Thymus (tissue), 11 donors: ENCODE results near the gene ERMARD. TPM values are rescaled to one million over a fixed set of nuclear protein-coding genes. Genes with fewer than 3 reads are reported as not detected.

Experiments used
- DNase-seq, 9 donors: peaks; one replicate each; pipeline ENCODE4 v3.0.0-alpha.2; 2013; ENCODE audit warnings: low spot score in 9 of 9, low read depth in 6 of 9, missing footprints in 1 of 9
- H3K27ac ChIP-seq, 2 donors: one replicate each; pipeline ENCODE4 v1.5.1; 2013; ENCODE audit warnings: control low read depth in 1 of 2, low read depth in 1 of 2, low read length in 1 of 2, mild to moderate bottlenecking in 1 of 2, moderate library complexity in 1 of 2
- H3K27me3 ChIP-seq, 2 donors: one replicate each; pipeline ENCODE4 v1.5.1; 2013; ENCODE audit warnings: low read length in 1 of 2; ENCODE audit not compliant: control insufficient read depth in 2 of 2, insufficient read depth in 1 of 2
- H3K36me3 ChIP-seq, 2 donors: one replicate each; pipeline ENCODE4 v1.5.1; 2013; ENCODE audit warnings: low read length in 1 of 2, mild to moderate bottlenecking in 1 of 2, moderate library complexity in 1 of 2; ENCODE audit not compliant: control insufficient read depth in 2 of 2, insufficient read depth in 2 of 2
- H3K4me1 ChIP-seq, 2 donors: one replicate each; pipeline ENCODE4 v1.5.1; 2013; ENCODE audit warnings: low read length in 2 of 2; ENCODE audit not compliant: control insufficient read depth in 2 of 2, insufficient read depth in 2 of 2
- H3K4me3 ChIP-seq, 2 donors: one replicate each; pipeline ENCODE4 v1.5.1; 2013; ENCODE audit warnings: low read length in 2 of 2, control low read depth in 1 of 2, mild to moderate bottlenecking in 1 of 2
- H3K9me3 ChIP-seq, 2 donors: one replicate each; pipeline ENCODE4 v1.5.1; 2013; ENCODE audit warnings: low read length in 1 of 2, mild to moderate bottlenecking in 1 of 2; ENCODE audit not compliant: control insufficient read depth in 2 of 2, insufficient read depth in 1 of 2
- WGBS: extraction: QIAGEN DNeasy Blood & Tissue Kit; methylation state at CpG from one replicate; pipeline ENCODE4 v1.1.7; 2013; 5-methylcytosine and 5-hydroxymethylcytosine counted together
- polyA plus RNA-seq: library from polyadenylated mRNA; stranded (reverse); fragments of 200-250 nt; gene quantifications from one replicate; pipeline ENCODE4 v1.2.3, GENCODE V29; 2013
- total RNA-seq: library from RNA; stranded (reverse); fragments of 120-200 nt; gene quantifications from one replicate; pipeline ENCODE4 v1.2.4, GENCODE V29; 2013
- donor health status: healthy.

Gene ERMARD
- total and polyA plus RNA-seq, 2 donors = 25.4 to 104 TPM

DNA sequence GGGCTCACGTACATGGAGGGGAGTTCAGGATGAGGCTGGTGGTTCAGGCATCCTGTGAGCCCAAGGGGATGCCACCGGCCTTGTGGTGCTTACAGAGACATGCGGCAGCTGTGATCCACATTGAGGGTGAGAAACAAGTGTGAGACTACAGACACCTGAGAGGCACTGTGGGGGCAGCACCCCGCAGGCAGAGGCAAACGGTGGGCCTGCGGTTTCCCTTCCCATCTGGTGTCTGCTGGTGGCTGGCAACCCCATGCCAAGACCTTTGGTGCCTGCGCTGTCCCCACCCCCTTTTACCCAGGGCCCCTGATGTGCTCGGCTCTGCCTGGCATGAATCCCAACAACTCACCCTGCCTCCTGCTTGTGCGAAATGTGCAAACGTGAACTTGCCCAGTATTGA is 42.0 kb downstream of the ERMARD start:
- Histone ChIP-seq H3K27ac (no peak overlapping the region), H3K4me3 (no peak overlapping the region), H3K36me3 (no peaks in the 10 kb centered on the region), H3K9me3 (peaks cover 0 to 14% of the 10 kb centered on the region in 2 donors), H3K27me3 (peaks cover 11 to 67% of the 10 kb centered on the region in 2 donors), H3K4me1 (peaks cover 10 to 24% of the 10 kb centered on the region in 2 donors)
- DNase-seq = peak in 2 of 9 donors; percentile 19 to 31
- 73% methylated on average over 10 of the region's 10 CpGs for WGBS

GRCh38 chr6:169794317-169795055 is 43.1 kb downstream of the ERMARD start:
- H3K4me3 ChIP-seq = no peak overlapping the region
- no peak overlapping the region for H3K27ac ChIP-seq
- WGBS = 78% methylated on average over 13 of the region's 13 CpGs
- no peak for DNase-seq
- no peaks in the 10 kb centered on the region for H3K36me3 ChIP-seq
- peaks cover 10 to 23% of the 10 kb centered on the region in 2 donors for H3K4me1 ChIP-seq
- peaks cover 6 to 70% of the 10 kb centered on the region in 2 donors for H3K27me3 ChIP-seq
- peaks cover 0 to 14% of the 10 kb centered on the region in 2 donors for H3K9me3 ChIP-seq

GRCh38 chr6:169795196-169795595 is 43.8 kb downstream of the ERMARD start:
- peaks cover 6 to 69% of the 10 kb centered on the region in 2 donors for H3K27me3 ChIP-seq

DNA sequence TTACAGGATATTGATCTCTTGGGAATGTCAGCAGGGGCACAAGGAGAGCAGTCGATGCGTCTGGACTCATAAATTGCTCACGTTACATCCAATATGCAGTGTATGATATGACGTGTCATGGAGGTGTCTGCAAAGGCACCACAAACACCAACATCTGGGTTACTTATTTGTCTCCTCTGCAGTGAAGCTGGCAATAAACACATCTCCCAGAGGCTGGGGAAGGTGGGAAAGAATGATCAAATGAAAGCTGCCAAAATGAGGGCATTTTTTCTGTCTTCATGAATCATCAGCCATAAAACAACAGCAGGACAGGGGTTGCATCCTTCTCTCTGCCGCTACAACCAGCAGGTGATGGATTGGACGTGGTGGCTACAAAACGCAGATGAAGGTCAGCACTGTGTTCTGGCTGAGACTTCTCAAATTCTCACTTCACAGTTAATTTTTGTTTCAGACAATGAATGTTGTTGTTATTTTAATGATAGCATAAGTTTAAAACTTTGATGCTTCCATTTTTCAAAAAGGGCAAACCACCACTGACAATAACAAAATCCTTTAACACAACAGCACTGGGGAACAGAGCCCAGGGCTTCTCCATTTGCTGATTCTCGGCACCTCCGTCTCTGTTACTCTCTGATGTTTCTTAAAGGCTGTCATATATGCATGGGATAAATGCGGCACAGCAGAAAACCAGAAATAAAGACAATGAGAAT is 47.5 kb downstream of the ERMARD start:
- Histone ChIP-seq H3K4me3 (no peak overlapping the region), H3K27me3 (peaks cover 5 to 64% of the 10 kb centered on the region in 2 donors), H3K9me3 (peaks cover 0 to 4% of the 10 kb centered on the region in 2 donors), H3K4me1 (peaks cover 5 to 8% of the 10 kb centered on the region in 2 donors), H3K36me3 (no peaks in the 10 kb centered on the region), H3K27ac (no peak overlapping the region)
- DNase-seq = no peak
- 93% methylated on average over 10 of the region's 10 CpGs for WGBS

More at GRCh38 chr6:169795196-169795595, 43.8 kb downstream of the ERMARD start:
- Histone ChIP-seq H3K4me3 (no peak overlapping the region), H3K27ac (no peak overlapping the region), H3K9me3 (peaks cover 0 to 9% of the 10 kb centered on the region in 2 donors), H3K4me1 (peaks cover 10 to 16% of the 10 kb centered on the region in 2 donors), H3K36me3 (no peaks in the 10 kb centered on the region)
- DNase-seq = no peak
- WGBS = 88% methylated on average over 2 of the region's 2 CpGs

GRCh38 chr6:169799474-169799926 is 48.1 kb downstream of the ERMARD start:
- no peak overlapping the region for H3K27ac ChIP-seq
- no peak overlapping the region for H3K4me3 ChIP-seq
- WGBS = 93% methylated on average over 7 of the region's 7 CpGs
- no peaks in the 10 kb centered on the region for H3K36me3 ChIP-seq
- H3K9me3 ChIP-seq = peaks cover 0 to 4% of the 10 kb centered on the region in 2 donors
- peaks cover 5 to 66% of the 10 kb centered on the region in 2 donors for H3K27me3 ChIP-seq
- H3K4me1 ChIP-seq = peaks cover 5 to 8% of the 10 kb centered on the region in 2 donors
- no peak for DNase-seq

GRCh38 chr6:169800116-169800667 is 48.8 kb downstream of the ERMARD start:
- Histone ChIP-seq H3K27ac (no peak overlapping the region), H3K27me3 (peaks cover 5 to 68% of the 10 kb centered on the region in 2 donors)
- 90% methylated on average over 9 of the region's 9 CpGs for WGBS

GRCh38 chr6:169800668-169801395 is 49.4 kb downstream of the ERMARD start:
- H3K27me3 ChIP-seq = peaks cover 5 to 72% of the 10 kb centered on the region in 2 donors
- H3K4me1 ChIP-seq = peaks cover 0 to 8% of the 10 kb centered on the region in 2 donors
- no peaks in the 10 kb centered on the region for H3K9me3 ChIP-seq
- 88% methylated on average over 13 of the region's 13 CpGs for WGBS
- no peak overlapping the region for H3K4me3 ChIP-seq
- no peaks in the 10 kb centered on the region for H3K36me3 ChIP-seq
- no peak overlapping the region for H3K27ac ChIP-seq
- DNase-seq = no peak

More at GRCh38 chr6:169800116-169800667, 48.8 kb downstream of the ERMARD start:
- no peak for DNase-seq
- H3K9me3 ChIP-seq = no peaks in the 10 kb centered on the region
- H3K4me1 ChIP-seq = peaks cover under 1 to 8% of the 10 kb centered on the region in 2 donors
- no peak overlapping the region for H3K4me3 ChIP-seq
- no peaks in the 10 kb centered on the region for H3K36me3 ChIP-seq

GRCh38 chr6:169801396-169802160 is 50.2 kb downstream of the ERMARD start:
- no peaks in the 10 kb centered on the region for H3K36me3 ChIP-seq
- 91% methylated on average over 31 of the region's 31 CpGs for WGBS
- no peak overlapping the region for H3K27ac ChIP-seq
- peaks cover 0 to 8% of the 10 kb centered on the region in 2 donors for H3K4me1 ChIP-seq
- no peak for DNase-seq
- peaks cover 0 to 4% of the 10 kb centered on the region in 2 donors for H3K9me3 ChIP-seq
- peaks cover 5 to 73% of the 10 kb centered on the region in 2 donors for H3K27me3 ChIP-seq
- H3K4me3 ChIP-seq = no peak overlapping the region
